Dorsolateral prefrontal cortex (tissue), 118 donors: ENCODE measurements around the gene CCNT2. TPM values are rescaled to one million over a fixed set of nuclear protein-coding genes. Genes with fewer than 3 reads are reported as not detected.

Source experiments
- total RNA-seq, 120 experiments: library from RNA; stranded (reverse); gene quantifications; one replicate each; pipeline versions ENCODE4 v1.2.3 to v1.2.4, GENCODE V29; 2022

The CCNT2 gene
- total RNA-seq, 120 experiments from 2014 or later, result 37.5 to 74.9 (median 55.2) TPM

Other genes with a start within 250 kb of the CCNT2 start
- 10 to 100 TPM in 116 of 120 experiments, 1 to 10 TPM in 4; 6.7 to 30.0 (median 17.8) TPM for gene TMEM163, start 199.8 kb upstream of the CCNT2 start, total RNA-seq
- gene ACMSD, start 80.2 kb upstream of the CCNT2 start, total RNA-seq, result under 1 TPM in 1 of 120 experiments, not detected in 119; 0.42 TPM
- 1 to 10 TPM in 16 of 120 experiments, under 1 TPM in 62, not detected in 42; 0.11 to 2.3 (median 0.59) TPM for gene MAP3K19, start 128.6 kb downstream of the CCNT2 start, total RNA-seq
- 100 to 1,000 TPM in 1 of 120 experiments, 10 to 100 TPM in 119; 44.9 to 101 (median 76.7) TPM for gene RAB3GAP1, start 133.5 kb downstream of the CCNT2 start, total RNA-seq